GM12892 (cell line): Measurements from ENCODE around the gene RO60.

ENCODE experiments used
- POLR2AphosphoS5 ChIP-seq: IDR thresholded peaks from 2 replicates; pipeline ENCODE4 v1.6.1; 2011; ENCODE audit warnings: low read depth, low read length, control low read depth
- TAF1 ChIP-seq: IDR thresholded peaks from 2 replicates; pipeline ENCODE4 v1.6.1; 2011; ENCODE audit warnings: low read depth, mild to moderate bottlenecking, control low read depth, low read length, borderline replicate concordance

GRCh38 chr1:193011406-193011805 is 48.0 kb upstream of the RO60 start:
- TF ChIP-seq POLR2AphosphoS5 (no peak), TAF1 (no peak)
